ENCODE data around the gene TRMT11.

- TF ChIP-seq CTCF (IDR thresholded peaks at IDR 0.05; ENCODE audit: control extremely low read depth in 1 of 3, insufficient read depth in 1 of 3, low read depth in 1 of 3, low read length in 3 of 3) (no peak), POLR2A (IDR thresholded peaks at IDR 0.05; ENCODE audit: control extremely low read depth in 1 of 2, low read depth in 2 of 2, low read length in 2 of 2) (no peak), JUND (IDR thresholded peaks at IDR 0.05; ENCODE audit: low read length) (no peak), USF2 (IDR thresholded peaks at IDR 0.05; ENCODE audit: low read length) (no peak), EGR1 (IDR thresholded peaks at IDR 0.05; ENCODE audit: borderline replicate concordance, low read depth, low read length) (no peak), RFX5 (IDR thresholded peaks at IDR 0.05; ENCODE audit: borderline replicate concordance, low read depth, low read length) (no peak), POLR2AphosphoS5 (IDR thresholded peaks at IDR 0.05; ENCODE audit: low read depth, low read length) (no peak), CHD1 (IDR thresholded peaks at IDR 0.05; ENCODE audit: low read depth, low read length) (no peak), ATF2 (IDR thresholded peaks at IDR 0.05; ENCODE audit: low read length) (no peak), EP300 (IDR thresholded peaks at IDR 0.05; ENCODE audit: borderline replicate concordance in 1 of 2, low read depth in 2 of 2, low read length in 2 of 2) (no peak), ASH2L (IDR thresholded peaks at IDR 0.05; ENCODE audit: low read length) (no peak), SP2 (IDR thresholded peaks at IDR 0.05; ENCODE audit: low read length) (no peak), NRF1 (IDR thresholded peaks at IDR 0.05; ENCODE audit: low read depth, low read length) (no peak), RXRA (IDR thresholded peaks at IDR 0.05; ENCODE audit: insufficient read depth, low read depth, low read length) (no peak)
Observed at GRCh38 chr6:126020305-126021050, 34.1 kb downstream of the TRMT11 start.
